Activated T-cell treated with anti-CD3 and anti-CD28 coated beads for 1 hour (primary cell): ENCODE measurements around the gene CLPTM1L.

ENCODE experiments used
- DNase-seq: peaks from one replicate; pipeline ENCODE4 v3.0.0-alpha.2; 2020; ENCODE audit warnings: low read depth

CLPTM1L gene

GRCh38 chr5:1344975-1345838, at the start of gene CLPTM1L:
TSS of gene CLPTM1L (minus strand) at chr5:1345099. CDS start at chr5:1344841, 258 bp downstream.
- peak; percentile 84 for DNase-seq

GRCh38 chr5:1393571-1394501, 48.9 kb upstream of the CLPTM1L start:
- no peak for DNase-seq

- no peak for DNase-seq
Measured at GRCh38 chr5:1392801-1393565, 48.1 kb upstream of the CLPTM1L start.

GRCh38 chr5:1392261-1392660, 47.4 kb upstream of the CLPTM1L start:
- DNase-seq: no peak

- DNase-seq: no peak
Measured at GRCh38 chr5:1391691-1392090, 46.8 kb upstream of the CLPTM1L start.

- DNase-seq: no peak
Measured at GRCh38 chr5:1390861-1391600, 46.1 kb upstream of the CLPTM1L start.

GRCh38 chr5:1390333-1390732, 45.4 kb upstream of the CLPTM1L start:
- no peak for DNase-seq

GRCh38 chr5:1388383-1388967, 43.6 kb upstream of the CLPTM1L start:
- DNase-seq: no peak

GRCh38 chr5:1387876-1388275, 43.0 kb upstream of the CLPTM1L start:
- DNase-seq: no peak

GRCh38 chr5:1387059-1387755, 42.3 kb upstream of the CLPTM1L start:
- no peak for DNase-seq

GRCh38 chr5:1386274-1386717, 41.4 kb upstream of the CLPTM1L start:
- peak; percentile 64 for DNase-seq

- peak; percentile 81 for DNase-seq
Measured at GRCh38 chr5:1385395-1386273, 40.7 kb upstream of the CLPTM1L start.

- no peak for DNase-seq
Measured at GRCh38 chr5:1384521-1384920, 39.6 kb upstream of the CLPTM1L start.

- DNase-seq: no peak
Measured at GRCh38 chr5:1383886-1384401, 39.0 kb upstream of the CLPTM1L start.

GRCh38 chr5:1383344-1383743, 38.4 kb upstream of the CLPTM1L start:
- no peak for DNase-seq

- DNase-seq: no peak
Measured at GRCh38 chr5:1382248-1382700, 37.4 kb upstream of the CLPTM1L start.

- no peak for DNase-seq
Measured at GRCh38 chr5:1381370-1382247, 36.7 kb upstream of the CLPTM1L start.

- no peak for DNase-seq
Measured at GRCh38 chr5:1380910-1381309, 36.0 kb upstream of the CLPTM1L start.
